ENCODE results near the gene SPATA22. TPM values are rescaled to one million over a fixed set of nuclear protein-coding genes. Genes with fewer than 3 reads are reported as not detected.
"Not testable (repeated sequence)": the region's sequence is repeated elsewhere in the genome, so short reads cannot be mapped to it uniquely, and the experiment has no call there.

Gene SPATA22
- total RNA-seq, 1 donor from 2014 or later: not detected

DNA sequence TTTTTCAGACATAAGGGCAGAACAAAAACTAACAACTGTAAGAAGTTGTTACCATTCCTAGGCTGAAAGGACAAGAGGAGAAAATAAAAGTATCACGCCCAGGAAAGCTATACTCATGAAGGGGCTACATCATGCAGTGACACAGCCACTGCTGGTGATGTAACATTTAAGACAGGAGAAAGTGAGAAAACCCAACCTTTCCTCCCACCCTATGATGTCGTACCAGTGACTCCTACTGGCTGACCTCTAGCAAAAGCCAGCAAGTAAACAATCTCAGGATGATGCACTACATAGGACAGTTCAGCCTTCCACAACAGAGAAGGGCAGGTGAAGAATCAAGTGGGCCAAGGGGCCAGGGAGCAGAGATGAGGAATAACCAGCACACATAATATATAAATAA is 24.0 kb downstream of the SPATA22 start:
- no peak for DNase-seq (ENCODE audit: low spot score)
- intact Hi-C loops (cut with micrococcal nuclease): loop anchor here (1.0 kb wide), 1 partner anchor 12 kb away; no protein-coding TSS in a partner anchor
- no peak overlapping the region for H3K27ac Mint-ChIP-seq

GRCh38 chr17:3440451-3440850 is 31.2 kb downstream of the SPATA22 start:
- intact Hi-C loops (cut with micrococcal nuclease): no loop called here
- no peak overlapping the region for H3K4me3 Mint-ChIP-seq
- no peaks in the 10 kb centered on the region for H3K4me1 Mint-ChIP-seq (ENCODE audit: low read depth)
- DNase-seq (ENCODE audit: low spot score): no peak
- peaks cover 17% of the 10 kb centered on the region for H3K27me3 Mint-ChIP-seq (ENCODE audit: insufficient read depth)
- no peaks in the 10 kb centered on the region for H3K36me3 Mint-ChIP-seq (ENCODE audit: low read depth)
- no peaks in the 10 kb centered on the region for H3K9me3 Mint-ChIP-seq
- no peak overlapping the region for H3K27ac Mint-ChIP-seq

More for the DNA sequence above, 24.0 kb downstream of the SPATA22 start:
- H3K9me3 Mint-ChIP-seq: no peaks in the 10 kb centered on the region
- no peak overlapping the region for H3K4me3 Mint-ChIP-seq
- H3K4me1 Mint-ChIP-seq (ENCODE audit: low read depth): no peaks in the 10 kb centered on the region
- no peaks in the 10 kb centered on the region for H3K36me3 Mint-ChIP-seq (ENCODE audit: low read depth)
- H3K27me3 Mint-ChIP-seq (ENCODE audit: insufficient read depth): peaks cover 15% of the 10 kb centered on the region

GRCh38 chr17:3438368-3438767 is 33.3 kb downstream of the SPATA22 start:
- H3K4me3 Mint-ChIP-seq: no peak overlapping the region
- no peaks in the 10 kb centered on the region for H3K36me3 Mint-ChIP-seq (ENCODE audit: low read depth)
- H3K27me3 Mint-ChIP-seq (ENCODE audit: insufficient read depth): peaks cover 11% of the 10 kb centered on the region
- no peaks in the 10 kb centered on the region for H3K4me1 Mint-ChIP-seq (ENCODE audit: low read depth)
- H3K9me3 Mint-ChIP-seq: no peaks in the 10 kb centered on the region
- H3K27ac Mint-ChIP-seq: no peak overlapping the region
- intact Hi-C loops (cut with micrococcal nuclease): no loop called here
- no peak for DNase-seq (ENCODE audit: low spot score)

DNA sequence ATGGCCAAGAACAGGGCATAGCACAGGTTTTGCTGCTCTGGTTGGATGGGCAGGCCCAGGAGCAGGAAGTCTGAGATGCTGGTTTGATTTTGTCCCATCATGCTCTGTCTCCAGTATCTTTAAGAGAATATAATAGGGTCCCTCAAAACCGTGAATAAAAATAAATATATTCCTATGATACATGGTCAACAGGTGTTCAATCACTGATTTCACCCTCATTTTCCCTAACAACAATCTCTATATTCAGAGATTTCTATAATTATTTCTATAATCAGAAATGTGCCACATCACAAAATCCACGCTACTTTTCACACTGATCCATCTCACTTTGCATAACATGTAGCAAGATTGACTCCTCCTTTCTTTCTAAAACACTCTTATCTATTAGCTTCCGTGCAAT is 37.9 kb downstream of the SPATA22 start, which contains the start of gene OR1E2:
Gene OR1E2 (minus strand): TSS at position 101 of the 400 bp plus-strand sequence. CDS start 0 bp downstream, at position 101.
- intact Hi-C loops (cut with micrococcal nuclease): no loop called here
- Mint-ChIP-seq H3K27ac (no peak within 1 kb of the TSS), H3K9me3 (peaks cover 9% of the 10 kb centered on the region)

DNA sequence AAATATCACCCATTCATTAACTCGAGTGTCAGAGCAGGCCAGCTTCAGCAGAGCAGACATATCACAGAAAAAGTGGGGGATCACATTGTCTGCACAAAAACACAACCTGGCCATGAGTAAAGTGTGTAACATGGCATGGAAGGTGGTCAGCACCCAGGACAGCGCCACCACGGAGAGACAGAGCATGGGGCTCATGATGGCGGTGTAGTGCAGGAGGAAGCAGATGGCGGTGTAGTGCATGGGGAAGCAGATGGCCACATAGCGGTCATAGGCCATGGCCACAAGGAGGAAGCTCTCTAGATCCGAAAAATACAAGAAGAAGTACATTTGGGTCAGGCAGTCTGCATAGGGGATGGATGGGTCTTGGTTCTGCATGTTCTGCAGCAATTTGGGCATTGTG is 38.4 kb downstream of the SPATA22 start:
- H3K4me1 Mint-ChIP-seq (ENCODE audit: low read depth); H3K27ac Mint-ChIP-seq; H3K4me3 Mint-ChIP-seq; intact Hi-C loops (cut with micrococcal nuclease); H3K27me3 Mint-ChIP-seq (ENCODE audit: insufficient read depth); H3K36me3 Mint-ChIP-seq (ENCODE audit: low read depth); H3K9me3 Mint-ChIP-seq; DNase-seq (ENCODE audit: low spot score): not testable (repeated sequence)

More for the DNA sequence above, 37.9 kb downstream of the SPATA22 start, which contains the start of gene OR1E2:
- Mint-ChIP-seq H3K27me3 (ENCODE audit: insufficient read depth) (no peaks in the 10 kb centered on the region), H3K4me3 (no peak within 1 kb of the TSS), H3K4me1 (ENCODE audit: low read depth) (no peaks in the 10 kb centered on the region), H3K36me3 (ENCODE audit: low read depth) (no peaks in the 10 kb centered on the region)
- DNase-seq (ENCODE audit: low spot score): no peak

- H3K4me3 Mint-ChIP-seq: no peak overlapping the region
- H3K27ac Mint-ChIP-seq: no peak overlapping the region
- no peaks in the 10 kb centered on the region for H3K4me1 Mint-ChIP-seq (ENCODE audit: low read depth)
- no peaks in the 10 kb centered on the region for H3K36me3 Mint-ChIP-seq (ENCODE audit: low read depth)
- H3K27me3 Mint-ChIP-seq (ENCODE audit: insufficient read depth): peaks cover 9% of the 10 kb centered on the region
- intact Hi-C loops (cut with micrococcal nuclease): no loop called here
- H3K9me3 Mint-ChIP-seq: no peaks in the 10 kb centered on the region
- no peak for DNase-seq (ENCODE audit: low spot score)
Measured at GRCh38 chr17:3418222-3418621, 53.4 kb downstream of the SPATA22 start.

DNA sequence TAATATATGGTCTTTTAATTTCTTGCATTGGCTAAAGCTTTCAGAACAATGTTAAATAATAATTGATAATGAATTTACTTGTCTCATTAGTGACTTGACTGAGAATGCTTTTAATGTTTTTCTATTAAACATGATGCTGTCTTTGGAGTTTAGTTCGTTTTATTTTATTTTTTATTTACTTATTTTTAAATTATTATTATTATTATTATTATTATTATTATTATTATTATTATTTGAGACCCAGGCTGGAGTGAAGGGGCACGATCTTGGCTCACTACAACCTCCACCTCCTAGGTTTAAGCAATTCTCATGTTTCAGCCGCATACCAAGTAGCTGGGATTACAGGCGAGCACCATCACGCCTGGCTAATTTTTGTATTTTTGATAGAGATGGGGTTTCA is 56.0 kb downstream of the SPATA22 start:
- no peaks in the 10 kb centered on the region for H3K4me1 Mint-ChIP-seq (ENCODE audit: low read depth)
- no peak for DNase-seq (ENCODE audit: low spot score)
- peaks cover 9% of the 10 kb centered on the region for H3K27me3 Mint-ChIP-seq (ENCODE audit: insufficient read depth)
- no peak overlapping the region for H3K27ac Mint-ChIP-seq
- intact Hi-C loops (cut with micrococcal nuclease): no loop called here
- no peak overlapping the region for H3K4me3 Mint-ChIP-seq
- H3K9me3 Mint-ChIP-seq: no peaks in the 10 kb centered on the region
- H3K36me3 Mint-ChIP-seq (ENCODE audit: low read depth): no peaks in the 10 kb centered on the region

DNA sequence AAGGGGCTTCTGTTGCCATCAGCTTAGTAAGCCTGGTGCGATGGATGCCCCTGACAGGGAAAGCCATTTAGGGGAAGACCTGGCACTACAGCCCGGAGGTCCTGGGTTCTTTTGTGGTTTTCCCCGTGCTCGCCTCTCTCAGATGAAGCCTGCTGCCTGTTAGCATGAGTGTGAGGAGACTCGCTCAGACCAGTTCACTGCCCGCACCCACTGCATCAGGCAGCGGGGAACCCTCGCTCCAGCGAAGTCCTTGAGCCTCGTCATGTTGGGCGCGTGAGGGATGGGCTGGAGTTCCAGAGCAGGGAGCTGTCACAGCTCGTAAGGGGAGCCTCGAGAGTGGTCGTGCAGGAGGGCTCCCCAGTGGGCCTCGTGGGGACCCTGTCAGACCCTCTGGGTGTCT is 59.4 kb downstream of the SPATA22 start:
- intact Hi-C loops (cut with micrococcal nuclease); H3K27ac Mint-ChIP-seq; DNase-seq (ENCODE audit: low spot score); H3K27me3 Mint-ChIP-seq (ENCODE audit: insufficient read depth); H3K4me1 Mint-ChIP-seq (ENCODE audit: low read depth); H3K36me3 Mint-ChIP-seq (ENCODE audit: low read depth); H3K4me3 Mint-ChIP-seq: not testable (repeated sequence)
- H3K9me3 Mint-ChIP-seq: peaks cover 14% of the 10 kb centered on the region

DNA sequence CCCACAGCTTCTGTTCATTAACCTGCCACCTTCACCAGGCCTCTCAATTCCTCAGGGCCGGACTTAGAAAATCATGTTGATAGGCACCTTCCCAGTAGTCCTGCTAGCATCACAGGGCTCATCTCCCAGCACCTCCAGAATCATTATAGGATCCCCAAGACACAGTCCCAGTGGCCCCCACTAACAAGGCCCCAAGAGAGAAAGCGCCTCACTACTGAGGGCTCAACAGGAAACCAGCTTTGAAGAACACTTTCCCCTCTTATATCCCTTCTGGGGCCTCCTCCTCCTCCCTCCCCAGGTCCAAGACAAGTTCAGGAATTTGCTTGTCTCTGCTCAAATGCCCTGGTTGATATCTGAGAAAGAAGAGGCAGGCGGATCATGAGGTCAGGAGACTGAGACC is 60.5 kb downstream of the SPATA22 start, which contains the start of gene OR3A3:
Gene OR3A3 (plus strand): TSS at position 301 of the 400 bp plus-strand sequence.
- intact Hi-C loops (cut with micrococcal nuclease): no loop called here
- H3K36me3 Mint-ChIP-seq (ENCODE audit: low read depth): no peaks in the 10 kb centered on the region
- no peaks in the 10 kb centered on the region for H3K4me1 Mint-ChIP-seq (ENCODE audit: low read depth)
- no peak within 1 kb of the TSS for H3K27ac Mint-ChIP-seq
- no peak for DNase-seq (ENCODE audit: low spot score)
- peaks cover 15% of the 10 kb centered on the region for H3K9me3 Mint-ChIP-seq
- peaks cover 6% of the 10 kb centered on the region for H3K27me3 Mint-ChIP-seq (ENCODE audit: insufficient read depth)
- H3K4me3 Mint-ChIP-seq: no peak within 1 kb of the TSS

DNA sequence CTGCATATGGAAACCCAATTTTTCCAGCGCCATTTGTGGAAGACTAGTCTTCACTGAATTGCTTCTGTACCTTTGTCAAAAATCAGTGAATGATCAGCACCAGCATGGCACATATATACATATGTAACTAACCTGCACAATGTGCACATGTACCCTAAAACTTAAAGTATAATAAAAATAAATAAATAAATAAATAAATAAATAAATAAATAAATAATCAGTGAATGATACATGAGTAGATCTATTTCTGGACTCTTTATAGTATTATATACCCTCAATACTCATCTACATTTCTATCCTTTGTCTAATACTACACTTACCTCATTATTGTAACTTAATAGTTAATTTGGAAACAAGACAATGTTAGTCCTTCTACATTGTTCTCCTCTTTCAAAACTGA is 67.8 kb downstream of the SPATA22 start:
- H3K4me1 Mint-ChIP-seq (ENCODE audit: low read depth); DNase-seq (ENCODE audit: low spot score); H3K4me3 Mint-ChIP-seq; H3K27me3 Mint-ChIP-seq (ENCODE audit: insufficient read depth); intact Hi-C loops (cut with micrococcal nuclease); H3K27ac Mint-ChIP-seq; H3K36me3 Mint-ChIP-seq (ENCODE audit: low read depth): not testable (repeated sequence)
- peaks cover 15% of the 10 kb centered on the region for H3K9me3 Mint-ChIP-seq

- intact Hi-C loops (cut with micrococcal nuclease): no loop called here
- peaks cover 6% of the 10 kb centered on the region for H3K27me3 Mint-ChIP-seq (ENCODE audit: insufficient read depth)
- DNase-seq (ENCODE audit: low spot score): no peak
- H3K27ac Mint-ChIP-seq: no peak overlapping the region
- no peaks in the 10 kb centered on the region for H3K36me3 Mint-ChIP-seq (ENCODE audit: low read depth)
- H3K4me1 Mint-ChIP-seq (ENCODE audit: low read depth): no peaks in the 10 kb centered on the region
- no peaks in the 10 kb centered on the region for H3K9me3 Mint-ChIP-seq
- H3K4me3 Mint-ChIP-seq: no peak overlapping the region
Measured at GRCh38 chr17:3401786-3402185, 69.8 kb downstream of the SPATA22 start.

DNA sequence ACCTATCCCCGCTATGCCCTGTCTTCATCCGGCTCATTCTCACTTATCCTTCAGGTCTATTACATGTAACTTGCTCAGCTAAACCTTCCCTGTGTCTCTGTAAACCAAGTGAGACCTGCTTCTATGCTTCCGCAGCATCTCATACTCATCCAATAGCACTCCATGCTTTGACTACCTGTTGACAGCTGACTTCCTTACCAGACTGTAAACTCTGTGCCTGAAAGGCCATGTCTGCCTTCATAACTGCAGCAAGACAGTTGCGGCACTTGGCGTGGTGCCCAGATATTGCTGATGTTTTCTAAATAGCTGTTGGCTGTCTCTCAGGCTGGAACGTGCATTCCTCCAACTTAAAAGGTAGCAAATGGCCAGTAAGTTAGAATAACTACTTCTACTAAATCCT is 71.6 kb downstream of the SPATA22 start:
- H3K4me1 Mint-ChIP-seq (ENCODE audit: low read depth): no peaks in the 10 kb centered on the region

GRCh38 chr17:3398310-3398709 is 73.3 kb downstream of the SPATA22 start, which contains the start of gene OR1E1:
Gene OR1E1 (minus strand): TSS chr17:3398410. CDS start chr17:3398410, 0 bp downstream.
- H3K27ac Mint-ChIP-seq: no peak within 1 kb of the TSS
- peaks cover 1% of the 10 kb centered on the region for H3K27me3 Mint-ChIP-seq (ENCODE audit: insufficient read depth)
- intact Hi-C loops (cut with micrococcal nuclease): no loop called here
- no peak within 1 kb of the TSS for H3K4me3 Mint-ChIP-seq
- no peaks in the 10 kb centered on the region for H3K36me3 Mint-ChIP-seq (ENCODE audit: low read depth)
- H3K4me1 Mint-ChIP-seq (ENCODE audit: low read depth): no peaks in the 10 kb centered on the region
- H3K9me3 Mint-ChIP-seq: no peaks in the 10 kb centered on the region
- DNase-seq (ENCODE audit: low spot score): no peak

More for the DNA sequence above, 71.6 kb downstream of the SPATA22 start:
- Mint-ChIP-seq H3K27ac (no peak overlapping the region), H3K36me3 (ENCODE audit: low read depth) (no peaks in the 10 kb centered on the region), H3K4me3 (no peak overlapping the region), H3K9me3 (no peaks in the 10 kb centered on the region), H3K27me3 (ENCODE audit: insufficient read depth) (no peaks in the 10 kb centered on the region)
- no peak for DNase-seq (ENCODE audit: low spot score)
- intact Hi-C loops (cut with micrococcal nuclease): no loop called here

DNA sequence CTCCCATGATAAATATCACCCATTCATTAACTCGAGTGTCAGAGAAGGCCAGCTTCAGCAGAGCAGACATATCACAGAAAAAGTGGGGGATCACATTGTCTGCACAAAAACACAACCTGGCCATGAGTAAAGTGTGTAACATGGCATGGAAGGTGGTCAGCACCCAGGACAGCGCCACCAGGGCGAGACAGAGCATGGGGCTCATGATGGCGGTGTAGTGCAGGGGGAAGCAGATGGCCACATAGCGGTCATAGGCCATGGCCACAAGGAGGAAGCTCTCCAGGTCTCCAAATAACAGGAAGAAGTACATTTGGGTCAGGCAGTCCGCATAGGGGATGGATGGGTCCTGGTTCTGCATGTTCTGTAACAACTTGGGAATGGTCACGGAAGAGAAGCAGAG is 73.8 kb downstream of the SPATA22 start:
- H3K36me3 Mint-ChIP-seq (ENCODE audit: low read depth); H3K27ac Mint-ChIP-seq; H3K9me3 Mint-ChIP-seq; H3K27me3 Mint-ChIP-seq (ENCODE audit: insufficient read depth); H3K4me1 Mint-ChIP-seq (ENCODE audit: low read depth); DNase-seq (ENCODE audit: low spot score); intact Hi-C loops (cut with micrococcal nuclease); H3K4me3 Mint-ChIP-seq: not testable (repeated sequence)
